Stimulated activated CD4-positive, alpha-beta T cell treated with anti-CD3 and anti-CD28 coated beads, TNF-alpha, amount 100 ng/mL, for 48 hours (primary cell): ENCODE results near the gene PA2G4.
A peak's percentile ranks its signal among the peaks of the same experiment; 100 is the strongest.
"Not testable (repeated sequence)": the region's sequence is repeated elsewhere in the genome, so short reads cannot be mapped to it uniquely, and the experiment has no call there.

ENCODE experiments used
- DNase-seq, 3 donors: peaks; one replicate each; pipeline ENCODE4 v3.0.0-alpha.2; 2020; ENCODE audit warnings: low read depth in 3 of 3

The PA2G4 gene

GRCh38 chr12:56099787-56100186 lies 4.6 kb upstream of the PA2G4 start:
- no peak for DNase-seq

GRCh38 chr12:56101045-56101444 lies 3.3 kb upstream of the PA2G4 start:
- no peak for DNase-seq

GRCh38 chr12:56102683-56103065 lies 1.7 kb upstream of the PA2G4 start:
- DNase-seq = no peak

GRCh38 chr12:56103066-56103711 lies 1.2 kb upstream of the PA2G4 start:
- DNase-seq = no peak

- DNase-seq = no peak
Observed at GRCh38 chr12:56103823-56104108, 593 bp upstream of the PA2G4 start.

- no peak for DNase-seq
Observed at GRCh38 chr12:56104815-56105608, 653 bp downstream of the PA2G4 start.

- no peak for DNase-seq
Observed at GRCh38 chr12:56105609-56105902, 1.2 kb downstream of the PA2G4 start.

- DNase-seq = no peak
Observed at GRCh38 chr12:56107242-56107641, 2.9 kb downstream of the PA2G4 start.

- no peak for DNase-seq
Observed at GRCh38 chr12:56110571-56110970, 6.2 kb downstream of the PA2G4 start.

GRCh38 chr12:56114084-56114483 lies 9.7 kb downstream of the PA2G4 start:
- no peak for DNase-seq

- DNase-seq = no peak
Observed at GRCh38 chr12:56115329-56115728, 11.0 kb downstream of the PA2G4 start.

GRCh38 chr12:56116267-56117081 lies 12.1 kb downstream of the PA2G4 start, which contains the start of gene RPL41:
Gene RPL41 (plus strand): TSS chr12:56116633.
- DNase-seq = peak; percentile 86 to 88 (median 88)

GRCh38 chr12:56117082-56117706 lies 12.8 kb downstream of the PA2G4 start:
- not testable (repeated sequence) for DNase-seq

- peak; percentile 94 to 99 (median 97) for DNase-seq
Observed at GRCh38 chr12:56117778-56118687, 13.7 kb downstream of the PA2G4 start, which contains the start of gene ZC3H10. Gene ZC3H10 (plus strand): TSS chr12:56118266. CDS start chr12:56120563, 2,297 bp downstream.

- DNase-seq = no peak
Observed at GRCh38 chr12:56118688-56119357, 14.5 kb downstream of the PA2G4 start.

- no peak for DNase-seq
Observed at GRCh38 chr12:56119361-56119796, 15.0 kb downstream of the PA2G4 start.

GRCh38 chr12:56120158-56120846 lies 15.9 kb downstream of the PA2G4 start:
- DNase-seq = no peak

GRCh38 chr12:56121204-56121870 lies 17.0 kb downstream of the PA2G4 start:
- DNase-seq = no peak

- no peak for DNase-seq
Observed at GRCh38 chr12:56122637-56123036, 18.3 kb downstream of the PA2G4 start.
